Measurements from ENCODE around the gene PPL.

- TF ChIP-seq, protein P1, sequence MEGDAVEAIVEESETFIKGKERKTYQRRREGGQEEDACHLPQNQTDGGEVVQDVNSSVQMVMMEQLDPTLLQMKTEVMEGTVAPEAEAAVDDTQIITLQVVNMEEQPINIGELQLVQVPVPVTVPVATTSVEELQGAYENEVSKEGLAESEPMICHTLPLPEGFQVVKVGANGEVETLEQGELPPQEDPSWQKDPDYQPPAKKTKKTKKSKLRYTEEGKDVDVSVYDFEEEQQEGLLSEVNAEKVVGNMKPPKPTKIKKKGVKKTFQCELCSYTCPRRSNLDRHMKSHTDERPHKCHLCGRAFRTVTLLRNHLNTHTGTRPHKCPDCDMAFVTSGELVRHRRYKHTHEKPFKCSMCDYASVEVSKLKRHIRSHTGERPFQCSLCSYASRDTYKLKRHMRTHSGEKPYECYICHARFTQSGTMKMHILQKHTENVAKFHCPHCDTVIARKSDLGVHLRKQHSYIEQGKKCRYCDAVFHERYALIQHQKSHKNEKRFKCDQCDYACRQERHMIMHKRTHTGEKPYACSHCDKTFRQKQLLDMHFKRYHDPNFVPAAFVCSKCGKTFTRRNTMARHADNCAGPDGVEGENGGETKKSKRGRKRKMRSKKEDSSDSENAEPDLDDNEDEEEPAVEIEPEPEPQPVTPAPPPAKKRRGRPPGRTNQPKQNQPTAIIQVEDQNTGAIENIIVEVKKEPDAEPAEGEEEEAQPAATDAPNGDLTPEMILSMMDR (IDR thresholded peaks at IDR 0.05): no peak
- no peak for TF ChIP-seq POLR2A (IDR thresholded peaks at IDR 0.05)
These were observed 72.2 kb downstream of the PPL start for GRCh38 chr16:4864728-4865127.

Measured in suprapubic skin (tissue), 3 donors.